Kidney glomerular epithelial cell (primary cell): Measurements from ENCODE around the gene ENOX2.
"Not testable (repeated sequence)": the region's sequence is repeated elsewhere in the genome, so short reads cannot be mapped to it uniquely, and the experiment has no call there.

Source experiments
- DNase-seq: peaks from one replicate; lab custom pipeline; 2025; lab: John Stamatoyannopoulos, UW

ENOX2 gene

DNA sequence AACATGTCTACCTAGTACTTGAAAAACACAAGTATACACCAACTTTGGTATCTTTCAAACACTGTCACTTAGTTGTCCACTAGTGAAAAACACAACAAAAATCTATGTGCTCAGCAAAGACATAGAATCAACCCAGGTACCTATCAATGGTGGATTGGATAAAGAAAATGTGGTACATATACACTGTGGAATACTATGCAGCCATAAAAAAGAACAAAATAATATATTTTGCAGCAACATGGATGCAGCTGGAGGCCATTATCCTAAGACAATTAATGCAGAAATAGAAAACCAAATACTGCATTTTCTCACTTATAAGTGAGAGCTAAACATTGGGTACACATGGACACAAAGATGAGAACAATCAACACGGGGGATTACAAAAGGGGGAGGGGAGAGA, 148.7 kb downstream of the ENOX2 start:
- DNase-seq: no peak

DNA sequence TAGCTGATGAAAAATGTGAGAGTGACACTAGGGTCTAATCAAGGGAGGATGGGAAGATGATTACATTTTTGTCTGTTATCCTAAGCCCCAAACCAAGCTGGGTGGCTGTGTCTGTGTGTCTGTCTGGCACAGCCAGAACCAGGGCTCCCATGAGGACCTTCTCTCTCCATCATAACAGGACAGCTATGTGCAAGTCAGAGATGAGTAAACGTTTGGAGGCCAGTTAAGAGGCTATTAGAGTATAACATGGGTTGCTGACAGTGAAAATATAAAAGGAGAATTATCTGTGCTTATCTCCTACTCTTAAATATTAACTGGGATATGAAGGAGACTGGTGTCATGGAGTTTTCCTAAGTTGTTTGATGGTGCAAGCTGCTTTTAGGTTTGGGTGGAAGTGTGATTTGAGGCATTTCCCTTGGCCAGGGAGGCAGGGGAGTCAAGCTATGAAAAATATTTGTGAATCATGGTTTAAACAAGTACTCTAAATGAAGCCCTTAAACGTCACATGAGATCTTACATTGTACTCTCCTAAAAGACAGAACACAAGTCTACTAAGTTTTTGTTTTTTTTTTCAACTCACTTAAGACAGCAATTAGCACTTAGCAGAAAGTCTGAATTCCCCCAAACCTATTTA, 156.2 kb downstream of the ENOX2 start:
- DNase-seq: no peak

DNA sequence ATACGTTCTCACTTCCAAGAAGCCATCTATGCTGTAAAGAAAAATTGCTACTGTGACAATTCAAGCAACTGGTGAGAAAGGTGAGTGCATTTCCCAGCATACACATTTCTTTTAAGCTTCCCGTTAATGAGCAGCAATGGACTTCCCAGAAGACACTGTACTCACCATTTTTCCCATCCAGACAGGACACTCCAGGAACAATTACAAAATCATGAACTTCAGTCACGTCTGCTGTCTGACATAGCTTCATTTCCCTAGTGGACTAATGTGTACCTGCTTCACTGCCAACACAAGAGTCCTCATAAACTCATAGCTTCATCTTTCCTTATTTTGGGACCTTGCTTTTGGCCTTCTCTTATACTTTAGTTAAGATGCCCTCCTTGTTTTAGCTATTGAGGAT, 156.9 kb downstream of the ENOX2 start:
- DNase-seq: no peak

DNA sequence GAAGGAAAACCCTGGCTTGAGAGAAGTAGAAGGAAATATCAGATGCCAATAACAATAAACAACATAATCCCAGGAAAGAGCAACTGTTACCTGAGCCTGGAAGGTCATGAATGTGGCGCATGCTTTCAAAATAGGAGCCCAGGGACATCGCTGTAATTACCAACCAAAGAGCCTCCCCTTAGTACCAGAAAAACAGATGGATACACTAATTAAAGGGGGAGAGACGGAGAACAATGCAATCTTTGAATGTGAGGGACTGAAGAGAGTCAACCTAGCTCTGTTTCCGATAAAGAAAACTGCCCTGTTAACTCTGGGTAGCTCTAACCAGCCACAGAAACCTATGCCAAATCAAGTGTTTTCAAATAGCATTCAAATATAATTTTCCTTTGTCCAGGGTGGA, 161.4 kb downstream of the ENOX2 start:
- DNase-seq: no peak

DNA sequence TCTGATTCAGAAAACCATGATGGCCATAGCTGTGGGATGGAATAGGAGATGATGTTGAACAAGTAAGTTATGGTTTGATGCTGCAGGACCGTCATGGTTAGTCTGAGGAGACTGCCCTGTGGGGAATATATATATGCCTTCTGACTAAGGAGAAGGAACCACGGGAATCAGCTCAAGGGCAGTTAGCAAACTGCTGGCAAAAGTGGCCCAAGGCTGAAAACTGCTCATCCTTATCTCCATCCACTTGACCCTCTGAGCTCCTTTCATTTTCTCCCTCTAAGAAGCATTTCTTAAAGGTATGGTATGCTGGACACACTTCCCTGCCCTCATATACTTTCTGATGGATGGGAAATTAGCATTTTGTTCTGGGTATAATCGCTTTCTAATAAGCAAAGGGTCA, 161.9 kb downstream of the ENOX2 start:
- DNase-seq: no peak

DNA sequence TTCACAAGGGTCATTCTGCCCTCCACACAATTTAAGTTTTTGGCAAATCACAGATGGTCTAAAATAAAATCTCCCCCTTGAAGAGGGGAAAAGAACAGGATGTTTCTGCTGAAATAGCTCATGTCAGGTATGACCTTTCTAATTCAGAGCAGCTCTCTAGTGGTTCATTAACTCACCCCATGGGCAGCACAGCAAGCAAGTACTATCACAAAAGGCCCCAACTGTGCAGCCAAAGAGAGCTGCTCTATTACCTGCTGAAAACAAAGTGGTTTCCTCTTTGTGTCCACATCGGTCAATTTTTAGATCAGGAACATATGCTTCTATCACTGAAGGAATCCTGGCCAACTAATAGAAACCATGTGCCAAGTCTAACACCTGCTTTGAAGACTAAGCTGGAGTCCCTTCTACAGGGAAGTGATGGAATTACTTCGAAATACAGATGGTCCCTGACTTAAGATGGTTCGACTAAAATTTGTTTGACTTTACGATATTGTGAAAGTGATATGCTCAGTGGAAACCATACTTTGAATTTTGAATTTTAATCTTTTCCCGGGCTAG, 164.3 kb downstream of the ENOX2 start:
- DNase-seq: no peak

DNA sequence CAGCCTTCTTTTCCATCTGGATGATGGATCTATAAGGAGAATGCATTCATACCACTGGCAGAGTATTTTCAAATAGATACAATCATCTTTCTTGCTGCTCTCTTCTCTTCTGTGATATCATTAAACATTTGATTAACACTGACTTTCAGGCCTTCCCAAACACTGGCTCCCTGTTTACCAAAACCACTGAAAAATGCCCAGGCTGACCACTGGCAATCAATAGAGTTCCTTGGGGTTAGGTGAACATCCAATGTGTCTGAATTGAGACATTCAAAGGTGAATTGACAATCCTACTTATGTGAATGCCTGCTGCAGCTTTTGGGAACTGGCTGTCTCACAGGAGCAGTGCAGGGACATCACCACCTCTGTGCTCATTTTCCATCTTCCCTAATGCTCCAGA, 168.3 kb downstream of the ENOX2 start:
- no peak for DNase-seq

DNA sequence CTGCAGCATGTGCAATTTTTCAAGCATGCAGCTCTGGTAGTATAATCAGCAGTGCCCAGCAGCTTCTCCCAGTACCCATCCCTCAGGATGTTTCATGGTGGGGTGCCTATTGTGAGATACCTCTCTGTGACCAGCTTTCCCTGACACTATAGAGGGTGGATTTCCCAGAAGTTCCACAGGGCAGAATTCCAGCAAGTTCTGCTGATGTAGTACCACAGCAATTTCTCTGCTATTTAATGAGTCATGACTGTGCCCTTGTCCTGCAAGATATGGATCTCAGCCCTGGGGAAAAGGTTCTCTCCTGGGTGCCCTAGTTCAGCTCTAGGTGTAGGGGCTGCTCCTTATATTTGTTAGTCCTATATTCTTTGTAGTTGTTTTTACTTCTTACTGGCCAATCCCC, 174.8 kb downstream of the ENOX2 start:
- no peak for DNase-seq

DNA sequence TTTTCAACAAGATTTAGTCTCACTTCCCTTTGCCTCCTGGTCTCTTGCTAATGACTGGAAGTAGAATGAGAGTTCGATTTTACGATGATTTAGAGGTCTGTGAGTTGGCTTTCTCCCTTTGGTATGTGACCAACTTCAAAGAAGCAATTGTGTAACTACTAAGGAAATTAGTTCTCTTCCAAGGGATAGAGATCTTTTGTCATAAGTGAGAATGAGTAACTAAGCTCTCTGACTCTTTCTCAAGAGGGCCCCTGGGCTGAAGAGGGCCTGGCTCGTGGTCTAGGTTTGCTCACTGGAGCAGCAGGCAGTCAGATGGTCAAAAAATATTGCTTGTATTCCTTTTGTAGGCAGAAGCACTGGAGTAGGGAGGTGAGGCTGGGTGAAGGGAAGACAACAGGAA, 176.3 kb downstream of the ENOX2 start:
- DNase-seq: no peak

DNA sequence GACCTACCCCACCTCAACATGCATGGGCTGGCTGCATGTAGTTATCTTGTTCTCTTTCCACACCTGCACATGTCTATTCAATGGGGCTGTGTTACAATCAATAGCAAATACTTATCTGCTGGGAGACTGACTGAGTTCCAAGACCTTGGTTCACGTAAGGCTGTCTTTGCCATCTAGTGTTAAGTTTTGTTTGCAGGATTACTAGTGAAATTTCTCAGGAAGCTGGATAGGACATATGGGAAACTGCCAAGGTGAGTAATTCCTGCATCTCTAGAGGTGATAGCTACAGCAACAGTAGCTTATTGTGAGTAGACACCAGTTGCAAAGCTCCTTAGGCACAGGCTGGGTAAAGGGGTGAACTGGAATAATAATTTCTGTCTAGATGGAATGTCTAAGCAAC, 177.5 kb downstream of the ENOX2 start:
- DNase-seq: no peak

DNA sequence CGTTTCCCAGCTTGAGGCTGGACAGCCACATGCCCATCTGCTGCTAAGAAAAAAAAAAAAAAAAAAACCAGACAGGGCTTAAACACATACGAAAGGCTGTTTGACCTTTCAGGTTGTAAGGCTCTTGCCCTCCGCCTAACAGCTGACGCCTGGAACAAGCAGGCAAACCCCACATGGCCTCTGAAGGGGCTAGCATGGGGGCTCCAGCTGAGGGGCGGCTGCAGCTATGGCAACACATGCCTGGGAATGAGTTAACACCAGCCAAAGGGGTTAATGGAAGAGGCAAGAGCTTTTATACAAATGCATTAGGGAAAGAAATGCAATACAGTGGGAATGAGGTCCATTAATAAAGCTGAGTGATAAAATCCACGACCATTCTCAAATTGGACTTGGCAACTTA, 183.6 kb downstream of the ENOX2 start:
- DNase-seq: no peak

DNA sequence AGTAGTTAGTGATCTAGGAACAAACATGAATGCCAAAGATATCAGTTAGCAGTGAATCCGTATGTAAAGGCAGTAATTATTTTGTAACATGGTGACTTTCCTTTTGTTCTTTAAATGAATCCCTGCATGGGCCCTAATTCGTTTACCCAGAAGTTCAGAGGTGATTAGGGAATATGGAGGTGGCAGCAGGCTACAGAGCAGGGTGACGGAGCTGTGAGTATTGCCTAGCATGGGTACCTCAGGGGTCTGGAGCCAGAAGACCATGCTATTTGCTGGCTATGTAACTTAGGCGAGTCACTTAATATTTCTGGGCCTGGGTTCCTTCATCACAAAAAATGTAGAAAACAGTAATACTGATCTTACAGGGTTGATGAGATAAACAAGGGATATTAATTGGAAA, 184.9 kb downstream of the ENOX2 start:
- no peak for DNase-seq

DNA sequence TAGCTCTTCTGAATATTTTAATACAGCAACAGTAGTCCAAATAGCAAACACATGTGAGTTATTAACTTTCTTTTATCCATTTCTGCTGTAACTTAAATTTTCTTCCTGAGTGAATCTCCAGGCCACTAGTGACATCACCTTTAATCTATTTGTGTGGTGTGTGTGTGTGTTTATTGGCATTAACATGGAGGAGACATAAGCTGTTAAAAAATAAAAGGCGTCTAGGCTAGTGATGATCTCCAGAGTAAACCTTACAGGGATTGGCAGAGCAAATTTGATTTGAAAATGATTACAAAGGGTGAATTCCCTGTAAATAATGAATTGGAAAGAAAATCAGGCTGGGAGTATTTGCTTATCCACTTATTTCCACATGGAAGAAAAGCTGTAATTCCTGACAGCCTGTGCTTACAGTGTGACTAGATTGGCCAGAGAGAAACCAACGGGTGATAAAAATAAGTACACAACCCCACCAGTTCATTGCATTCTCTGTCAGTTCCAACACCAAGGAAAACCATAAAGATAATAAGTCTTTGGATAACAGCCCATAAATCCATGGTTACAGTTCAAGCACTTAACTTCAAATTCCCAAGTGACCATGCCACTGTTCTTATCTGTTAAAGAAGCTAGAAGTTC, 186.1 kb downstream of the ENOX2 start:
- no peak for DNase-seq

DNA sequence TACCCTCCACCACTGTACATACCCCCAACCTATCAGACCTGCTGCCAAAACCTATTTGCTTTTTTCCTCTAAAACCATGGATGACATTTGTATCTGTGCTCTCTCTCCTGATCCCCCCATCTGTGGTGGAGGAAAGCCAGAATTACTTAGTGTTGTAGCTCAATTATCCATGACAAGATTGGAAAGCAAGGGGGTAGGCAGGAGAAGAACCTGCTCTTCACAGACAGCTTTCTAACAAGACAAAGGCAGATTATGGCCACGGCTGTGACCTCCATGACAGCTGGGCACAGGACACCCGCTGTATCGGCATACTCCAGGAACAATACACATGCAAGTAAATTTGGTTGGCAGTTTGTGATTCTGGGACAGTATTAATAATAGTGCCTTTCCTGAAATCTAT, 186.7 kb downstream of the ENOX2 start:
- no peak for DNase-seq

DNA sequence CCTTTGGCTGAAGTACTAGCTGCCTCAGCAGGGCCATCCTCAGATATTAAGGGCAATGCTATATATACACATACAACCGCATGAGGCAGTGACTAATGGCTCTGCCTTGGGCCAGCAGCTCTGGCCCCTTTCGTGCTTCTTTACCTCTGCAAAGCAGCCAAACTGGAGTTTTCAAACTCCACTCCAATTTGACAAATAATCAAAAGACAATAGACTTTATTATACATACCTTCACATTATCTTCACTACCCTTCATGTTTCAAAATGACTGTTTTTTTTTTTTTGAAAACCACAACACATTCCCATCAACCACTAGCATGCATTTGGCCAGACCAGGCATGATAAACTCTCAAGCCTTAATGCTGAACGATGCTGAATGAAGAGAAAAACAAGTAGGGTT, 187.7 kb downstream of the ENOX2 start:
- DNase-seq: no peak

DNA sequence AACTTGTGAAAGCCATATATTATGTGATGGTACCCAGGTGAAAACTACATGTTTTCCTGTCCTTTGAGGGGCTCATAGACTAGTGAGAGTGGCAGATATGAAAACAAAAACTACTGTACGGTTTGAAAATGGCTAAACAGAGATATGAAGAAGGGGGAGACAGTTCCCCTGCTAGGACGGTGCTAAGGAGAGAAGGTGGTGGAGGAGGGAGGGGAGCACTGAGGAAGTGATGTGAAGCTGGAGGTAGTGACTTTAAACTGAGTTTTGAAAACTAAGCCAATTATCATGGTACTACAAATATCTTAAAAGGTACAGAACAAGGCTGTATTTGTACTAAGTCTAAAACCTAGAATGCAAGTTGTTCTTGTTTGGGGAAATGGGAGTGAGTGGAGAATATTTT, 188.3 kb downstream of the ENOX2 start:
- DNase-seq: no peak

DNA sequence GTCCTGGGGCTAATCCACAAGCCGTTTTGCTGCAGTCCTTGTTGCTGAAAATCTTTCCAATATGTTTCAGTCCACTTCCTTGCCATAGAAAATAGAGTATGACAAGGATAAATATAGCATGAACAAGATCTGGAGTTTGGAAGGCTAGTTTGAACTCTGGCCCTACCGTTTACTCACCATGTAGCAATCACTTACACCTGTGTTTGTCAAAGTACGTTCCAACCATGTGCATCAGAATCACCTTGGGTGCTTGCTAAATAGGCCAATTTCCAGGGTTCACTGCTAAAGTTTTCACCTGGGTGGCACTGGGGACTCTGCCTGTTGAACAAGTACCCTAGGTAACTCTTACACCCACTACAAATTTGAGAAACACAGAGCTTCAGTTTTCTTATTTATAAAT, 188.9 kb downstream of the ENOX2 start:
- no peak for DNase-seq

DNA sequence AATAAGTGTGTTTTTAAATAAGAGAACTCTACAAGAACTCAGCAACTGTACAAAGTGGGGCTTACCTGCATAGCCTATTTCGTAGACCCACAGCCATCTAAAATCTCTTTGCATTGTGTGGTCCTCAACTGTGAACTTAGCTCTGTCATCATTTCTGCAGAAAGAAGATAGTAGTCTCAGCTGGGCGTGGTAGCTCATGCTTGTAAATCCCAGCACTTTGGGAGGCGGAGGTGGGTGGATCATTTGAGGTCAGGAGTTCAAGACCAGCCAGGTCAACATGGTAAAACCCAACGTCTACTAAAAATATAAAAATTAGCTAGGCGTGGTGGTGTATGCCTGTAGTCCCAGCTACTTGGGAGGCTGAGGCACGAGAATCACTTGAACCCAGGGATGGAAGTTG, 193.8 kb downstream of the ENOX2 start:
- not testable (repeated sequence) for DNase-seq

DNA sequence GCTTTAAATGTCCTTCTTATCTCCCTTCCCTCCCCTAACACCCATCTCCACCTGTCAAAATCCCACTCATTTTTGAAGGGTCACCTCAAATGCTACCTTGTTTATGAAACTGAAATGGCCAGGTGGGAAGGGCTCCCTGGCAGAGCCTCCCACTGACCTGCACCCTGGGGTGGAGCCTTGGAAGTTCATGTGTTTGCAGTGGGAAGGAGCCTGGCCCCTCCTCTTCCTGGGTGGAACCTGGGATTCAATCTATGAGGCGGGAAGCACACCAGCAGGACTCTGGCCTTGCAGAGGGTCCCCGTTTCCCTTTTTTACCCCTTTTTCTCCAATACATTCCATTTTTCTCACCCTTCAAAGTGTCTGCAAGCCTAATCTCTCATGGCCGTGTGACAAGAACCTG, 197.4 kb downstream of the ENOX2 start:
- no peak for DNase-seq

DNA sequence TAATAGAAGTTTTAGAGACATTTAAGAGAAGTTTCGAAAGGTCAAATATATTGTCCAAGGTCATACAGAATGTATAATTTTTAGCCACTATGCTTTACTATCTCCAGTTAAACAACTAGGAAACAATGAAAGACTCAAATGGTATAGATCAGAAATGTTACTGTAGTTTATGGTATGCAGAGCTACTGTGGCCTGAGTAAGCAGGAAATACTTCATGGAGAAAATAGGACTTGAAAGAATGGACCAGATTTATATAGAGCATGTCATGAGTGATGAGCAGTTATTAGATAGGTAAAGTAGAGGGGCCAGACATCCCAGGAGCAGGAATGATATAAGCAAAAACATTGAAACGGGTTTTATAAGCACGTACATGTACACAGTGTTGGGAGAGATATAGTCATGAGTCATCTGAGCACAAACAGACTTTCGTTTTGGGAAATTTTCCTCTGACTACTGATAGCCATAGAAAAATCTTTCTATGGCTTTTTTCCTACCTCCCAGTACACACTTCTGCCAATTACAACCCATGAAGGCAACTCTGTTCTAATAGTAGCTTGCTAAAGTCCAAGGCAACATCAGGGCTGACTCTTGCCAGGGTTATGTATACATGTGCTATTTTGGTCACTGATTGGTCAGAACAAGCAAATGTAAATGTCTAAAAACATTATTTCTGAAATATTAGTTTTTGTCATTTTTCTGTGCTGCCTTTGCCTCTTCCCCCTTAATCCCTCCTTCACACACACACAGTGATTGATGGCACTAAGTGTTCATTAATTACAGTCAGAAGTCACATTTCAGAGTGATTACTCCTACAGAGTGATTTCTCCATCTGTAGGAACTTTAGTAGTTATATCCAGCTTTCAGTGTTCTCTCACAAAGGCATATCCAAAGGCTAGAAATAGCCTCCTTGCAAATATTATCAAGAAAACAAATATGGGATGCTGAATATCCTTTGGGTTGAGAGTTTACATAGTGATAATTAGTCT, 198.7 kb downstream of the ENOX2 start:
- no peak for DNase-seq

DNA sequence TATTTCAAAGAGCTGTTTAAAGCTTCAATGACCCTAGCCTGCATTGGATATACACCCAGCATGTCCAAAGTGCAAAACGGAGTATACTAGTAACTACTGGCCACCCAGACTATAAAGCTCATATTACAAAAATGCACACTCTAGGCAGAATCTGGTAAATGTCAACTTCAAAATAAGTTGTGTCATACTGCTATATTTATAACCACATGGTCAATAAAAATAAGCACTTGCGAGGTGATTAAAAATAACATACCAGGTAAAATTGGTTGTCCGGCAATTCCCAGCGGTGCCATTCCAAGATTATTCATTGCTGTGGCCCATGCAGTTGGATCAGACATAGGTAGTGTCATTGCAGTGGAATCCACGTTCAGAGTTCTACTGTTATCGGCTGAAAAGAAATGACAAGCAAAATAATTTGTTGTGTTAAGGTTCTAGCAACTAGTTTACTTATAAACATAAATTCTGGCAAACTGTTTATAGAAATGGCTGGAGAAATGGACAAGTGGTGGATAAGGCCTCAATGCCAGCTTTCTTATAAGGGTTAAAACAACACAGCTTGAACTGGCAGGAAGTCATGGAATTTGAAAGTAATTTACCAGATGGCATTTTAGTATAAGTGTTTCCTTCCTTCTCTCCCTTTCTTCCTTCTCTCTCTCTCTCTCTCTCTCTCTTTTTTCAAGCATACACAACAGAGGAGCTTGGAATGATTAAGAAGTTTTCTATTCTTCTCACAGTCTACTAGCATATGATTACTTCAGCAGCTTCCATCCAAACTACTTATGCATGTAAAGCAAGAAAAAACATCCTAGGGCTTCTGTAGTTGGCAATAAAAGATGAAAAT, 199.9 kb downstream of the ENOX2 start:
- DNase-seq: no peak

DNA sequence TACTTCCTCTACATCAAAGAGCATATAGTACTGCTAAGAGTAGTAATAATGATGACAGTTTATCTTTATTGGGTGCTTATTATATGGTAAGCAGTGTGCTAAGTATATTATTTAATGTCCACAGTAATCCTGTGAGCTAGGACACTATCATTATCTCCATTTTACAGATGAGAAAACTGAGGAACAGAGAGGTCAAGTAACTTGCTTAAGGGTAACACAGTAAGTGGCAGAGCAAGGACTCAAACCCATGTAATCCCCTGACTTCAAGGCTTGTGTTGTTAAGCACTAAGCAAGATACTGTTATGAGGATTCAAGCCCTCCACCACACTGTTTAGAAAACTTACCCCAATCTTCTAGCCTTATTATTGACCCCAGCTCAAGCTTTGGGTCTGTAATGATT, 202.4 kb downstream of the ENOX2 start:
- DNase-seq: no peak
